Measurements from ENCODE around the gene NR2C1. TPM values are rescaled to one million over a fixed set of nuclear protein-coding genes. Genes with fewer than 3 reads are reported as not detected.

The NR2C1 gene
- total and polyA plus RNA-seq, 9 of the 15 experiments (the other 6 are each of a cell fraction or from before 2014, with no cell fraction given), result 8.5 to 42.4 (median 35.6) TPM

DNA sequence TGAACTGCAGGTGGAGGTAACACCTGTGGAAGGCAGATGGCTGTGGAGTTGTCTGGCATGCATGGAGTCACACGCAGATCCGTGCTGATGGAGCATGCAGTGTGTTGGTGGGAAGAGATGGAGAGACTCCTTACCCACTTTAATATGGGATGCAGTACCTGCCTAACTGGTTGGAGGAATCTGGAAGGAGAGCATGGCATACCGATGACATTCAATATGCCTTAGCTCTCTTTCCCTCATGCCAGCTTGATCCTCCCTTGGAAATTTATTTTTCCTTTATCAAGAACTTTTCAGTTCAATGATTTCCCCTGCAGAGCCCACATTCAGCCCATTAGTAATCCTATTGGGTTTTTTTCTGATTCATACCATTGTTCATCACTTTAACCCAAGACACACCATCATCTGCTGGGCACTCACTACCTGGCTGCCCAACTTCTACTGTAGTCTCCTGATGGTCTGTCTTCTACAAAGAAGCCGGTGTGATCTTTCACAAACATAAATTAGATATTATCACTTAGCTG, 25.9 kb upstream of the NR2C1 start (continued):
- TF ChIP-seq, protein P1, sequence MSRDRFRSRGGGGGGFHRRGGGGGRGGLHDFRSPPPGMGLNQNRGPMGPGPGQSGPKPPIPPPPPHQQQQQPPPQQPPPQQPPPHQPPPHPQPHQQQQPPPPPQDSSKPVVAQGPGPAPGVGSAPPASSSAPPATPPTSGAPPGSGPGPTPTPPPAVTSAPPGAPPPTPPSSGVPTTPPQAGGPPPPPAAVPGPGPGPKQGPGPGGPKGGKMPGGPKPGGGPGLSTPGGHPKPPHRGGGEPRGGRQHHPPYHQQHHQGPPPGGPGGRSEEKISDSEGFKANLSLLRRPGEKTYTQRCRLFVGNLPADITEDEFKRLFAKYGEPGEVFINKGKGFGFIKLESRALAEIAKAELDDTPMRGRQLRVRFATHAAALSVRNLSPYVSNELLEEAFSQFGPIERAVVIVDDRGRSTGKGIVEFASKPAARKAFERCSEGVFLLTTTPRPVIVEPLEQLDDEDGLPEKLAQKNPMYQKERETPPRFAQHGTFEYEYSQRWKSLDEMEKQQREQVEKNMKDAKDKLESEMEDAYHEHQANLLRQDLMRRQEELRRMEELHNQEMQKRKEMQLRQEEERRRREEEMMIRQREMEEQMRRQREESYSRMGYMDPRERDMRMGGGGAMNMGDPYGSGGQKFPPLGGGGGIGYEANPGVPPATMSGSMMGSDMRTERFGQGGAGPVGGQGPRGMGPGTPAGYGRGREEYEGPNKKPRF (IDR thresholded peaks at IDR 0.05; ENCODE audit: low read depth, low read length), result no peak
- TF ChIP-seq BACH1 (tag; IDR thresholded peaks at IDR 0.05) (no peak), GTF2F1 (IDR thresholded peaks at IDR 0.05; ENCODE audit: low read depth, low read length) (no peak)

DNA sequence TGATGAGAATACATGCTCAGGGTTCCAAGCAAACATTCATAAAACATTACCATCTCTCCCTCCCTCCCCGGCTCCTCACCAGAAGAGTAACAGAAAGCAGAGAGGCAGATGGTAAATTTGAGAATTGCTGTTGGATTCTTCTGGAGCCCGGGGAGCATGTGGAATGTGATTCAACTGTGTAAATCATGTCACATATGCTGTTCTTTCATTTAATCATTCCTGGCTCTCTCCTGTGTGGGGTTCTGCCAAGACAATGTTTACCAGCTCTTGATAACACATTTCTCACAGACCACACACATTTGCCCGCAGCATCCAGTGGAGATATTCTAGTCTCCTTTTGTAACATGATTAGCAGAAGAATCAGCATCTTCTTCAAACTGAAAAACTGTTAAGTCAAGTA, 23.4 kb upstream of the NR2C1 start:
- 60% methylated on average over 3 of the region's 3 CpGs for WGBS (ENCODE audit: insufficient coverage, low coverage, missing lambda C conversion rate)
- ChIA-PET POLR2A (no interaction called here), CTCF (ENCODE audit: low intra/inter-chr PET ratio) (interaction anchor here (0.5 kb wide), 1 partner anchor 378 kb away, joined by 3 read pairs; no protein-coding TSS in a partner anchor)
- peaks cover 4% of the 10 kb centered on the region for H3K9me1 ChIP-seq (ENCODE audit: control insufficient read depth, insufficient read depth, low read length)
- no peak overlapping the region for H3K9ac ChIP-seq (ENCODE audit: insufficient read depth in 1 of 2, low read depth in 2 of 2, low read length in 2 of 2)
- FAIRE-seq, result no peak
- H3K4me2 ChIP-seq (ENCODE audit: insufficient read depth, low read length), result no peak overlapping the region
- no peak for ATAC-seq
- in situ Hi-C loops (cut with MboI), result no loop called here
- H3K27ac ChIP-seq (ENCODE audit: extremely low read depth, low read depth, low read length), result no peak overlapping the region
- H2AFZ ChIP-seq (ENCODE audit: low read depth, low read length), result no peak overlapping the region
- DNase-seq (ENCODE audit: extremely low read depth in 1 of 4, low spot score in 3 of 4), result no peak
- no peaks in the 10 kb centered on the region for H3K9me3 ChIP-seq (replicated peaks; ENCODE audit: control insufficient read depth, insufficient read depth, low read depth, low read length)
- no peaks in the 10 kb centered on the region for H3K79me2 ChIP-seq (ENCODE audit: control insufficient read depth, insufficient read depth, low read length)
- peaks cover 10% of the 10 kb centered on the region; the same call in 1 of the 3 replicates for H3K36me3 ChIP-seq (ENCODE audit: control insufficient read depth, insufficient read depth, low read length)
- intact Hi-C loops (cut with micrococcal nuclease), result no loop called here
- peaks cover 7% of the 10 kb centered on the region; the same call in 1 of the 2 replicates for H4K20me1 ChIP-seq (replicated peaks; ENCODE audit: control insufficient read depth, insufficient read depth, low read length)
- no peak overlapping the region for H3K4me3 ChIP-seq
- no peaks in the 10 kb centered on the region for H3K27me3 ChIP-seq (ENCODE audit: control insufficient read depth in 2 of 2, insufficient read depth in 2 of 2, low read length in 2 of 2)
- BruUV-seq (replicated peaks), result no TSS peak
- H3K4me1 ChIP-seq (replicated peaks in 1 of 2; ENCODE audit: control insufficient read depth in 2 of 2, insufficient read depth in 2 of 2, low read length in 2 of 2), result peaks cover 0 to 6% of the 10 kb centered on the region in 2 experiments; a peak in 3 of 5 replicates
- no peak for TF ChIP-seq ZNF133 (CRISPR knock-in tag; IDR thresholded peaks at IDR 0.05)
- no peak for TF ChIP-seq KLF16 (IDR thresholded peaks at IDR 0.05)
- no peak for TF ChIP-seq MYBL2 (IDR thresholded peaks at IDR 0.05; ENCODE audit: low read depth)
- TF ChIP-seq MYBL2 (CRISPR knock-in tag; IDR thresholded peaks at IDR 0.05; ENCODE audit: borderline replicate concordance), result no peak
- TF ChIP-seq SAFB2 (IDR thresholded peaks at IDR 0.05; ENCODE audit: borderline replicate concordance, low read depth, low read length, severe bottlenecking), result no peak
- TF ChIP-seq, protein P2, sequence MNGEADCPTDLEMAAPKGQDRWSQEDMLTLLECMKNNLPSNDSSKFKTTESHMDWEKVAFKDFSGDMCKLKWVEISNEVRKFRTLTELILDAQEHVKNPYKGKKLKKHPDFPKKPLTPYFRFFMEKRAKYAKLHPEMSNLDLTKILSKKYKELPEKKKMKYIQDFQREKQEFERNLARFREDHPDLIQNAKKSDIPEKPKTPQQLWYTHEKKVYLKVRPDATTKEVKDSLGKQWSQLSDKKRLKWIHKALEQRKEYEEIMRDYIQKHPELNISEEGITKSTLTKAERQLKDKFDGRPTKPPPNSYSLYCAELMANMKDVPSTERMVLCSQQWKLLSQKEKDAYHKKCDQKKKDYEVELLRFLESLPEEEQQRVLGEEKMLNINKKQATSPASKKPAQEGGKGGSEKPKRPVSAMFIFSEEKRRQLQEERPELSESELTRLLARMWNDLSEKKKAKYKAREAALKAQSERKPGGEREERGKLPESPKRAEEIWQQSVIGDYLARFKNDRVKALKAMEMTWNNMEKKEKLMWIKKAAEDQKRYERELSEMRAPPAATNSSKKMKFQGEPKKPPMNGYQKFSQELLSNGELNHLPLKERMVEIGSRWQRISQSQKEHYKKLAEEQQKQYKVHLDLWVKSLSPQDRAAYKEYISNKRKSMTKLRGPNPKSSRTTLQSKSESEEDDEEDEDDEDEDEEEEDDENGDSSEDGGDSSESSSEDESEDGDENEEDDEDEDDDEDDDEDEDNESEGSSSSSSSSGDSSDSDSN (IDR thresholded peaks at IDR 0.05; ENCODE audit: borderline replicate concordance in 1 of 2, low read depth in 2 of 2, low read length in 2 of 2), result no peak
- TF ChIP-seq SOX6 (IDR thresholded peaks at IDR 0.05), result no peak
- no peak for TF ChIP-seq PTTG1 (tag; IDR thresholded peaks at IDR 0.05; ENCODE audit: low read depth)
- no peak for TF ChIP-seq TCF3 (CRISPR knock-in tag; IDR thresholded peaks at IDR 0.05)
- no peak for TF ChIP-seq ZNF384 (IDR thresholded peaks at IDR 0.05; ENCODE audit: low read depth, low read length)
- TF ChIP-seq, protein P3, sequence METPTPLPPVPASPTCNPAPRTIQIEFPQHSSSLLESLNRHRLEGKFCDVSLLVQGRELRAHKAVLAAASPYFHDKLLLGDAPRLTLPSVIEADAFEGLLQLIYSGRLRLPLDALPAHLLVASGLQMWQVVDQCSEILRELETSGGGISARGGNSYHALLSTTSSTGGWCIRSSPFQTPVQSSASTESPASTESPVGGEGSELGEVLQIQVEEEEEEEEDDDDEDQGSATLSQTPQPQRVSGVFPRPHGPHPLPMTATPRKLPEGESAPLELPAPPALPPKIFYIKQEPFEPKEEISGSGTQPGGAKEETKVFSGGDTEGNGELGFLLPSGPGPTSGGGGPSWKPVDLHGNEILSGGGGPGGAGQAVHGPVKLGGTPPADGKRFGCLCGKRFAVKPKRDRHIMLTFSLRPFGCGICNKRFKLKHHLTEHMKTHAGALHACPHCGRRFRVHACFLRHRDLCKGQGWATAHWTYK (CRISPR knock-in tag; IDR thresholded peaks at IDR 0.05), result no peak
- TF ChIP-seq ZNF408 (CRISPR knock-in tag; IDR thresholded peaks at IDR 0.05; ENCODE audit: low read depth), result no peak

Data from K562 (cell line).